Stimulated activated memory B cell treated with anti-CD40 and anti-IgM and Interleukin-4, amounts not matched to agents 10 μg/mL and 1 μg/mL and 100 μg/mL, for 72 hours (primary cell): ENCODE measurements around the gene CREB5.
A peak's percentile ranks its signal among the peaks of the same experiment; 100 is the strongest.

Experiments
- ATAC-seq: fragments of 150-1000 bp; cut with Tn5 transposase; 2 replicates; pipeline ENCODE4 v1.10.0; 2021
- H3K27ac Mint-ChIP-seq: one replicate; pipeline ENCODE4 v1.8.0; 2022; ENCODE audit warnings: mild to moderate bottlenecking, mixed read lengths
- H3K27me3 Mint-ChIP-seq: one replicate; pipeline ENCODE4 v1.8.0; 2022; ENCODE audit warnings: mixed read lengths
- H3K36me3 Mint-ChIP-seq: one replicate; pipeline ENCODE4 v1.8.0; 2022; ENCODE audit warnings: mixed read lengths
- H3K4me1 Mint-ChIP-seq: one replicate; pipeline ENCODE4 v1.8.0; 2022; ENCODE audit warnings: mixed read lengths
- H3K4me3 Mint-ChIP-seq: one replicate; pipeline ENCODE4 v1.8.0; 2022; ENCODE audit warnings: mild to moderate bottlenecking, moderate library complexity, mixed read lengths
- H3K9me3 Mint-ChIP-seq: one replicate; pipeline ENCODE4 v1.8.0; 2022; ENCODE audit warnings: mixed read lengths

The CREB5 gene

GRCh38 chr7:28660132-28660531, 247.8 kb downstream of the CREB5 start:
- no peak overlapping the region for H3K4me3 Mint-ChIP-seq
- H3K27me3 Mint-ChIP-seq, result peaks cover 34% of the 10 kb centered on the region
- no peaks in the 10 kb centered on the region for H3K4me1 Mint-ChIP-seq
- H3K9me3 Mint-ChIP-seq, result peaks cover 7% of the 10 kb centered on the region
- no peak overlapping the region for H3K27ac Mint-ChIP-seq
- H3K36me3 Mint-ChIP-seq, result peaks cover 13% of the 10 kb centered on the region
- ATAC-seq, result no peak

- Mint-ChIP-seq H3K36me3 (peaks cover 13% of the 10 kb centered on the region), H3K4me3 (no peak overlapping the region), H3K27ac (no peak overlapping the region), H3K9me3 (peaks cover 7% of the 10 kb centered on the region), H3K4me1 (no peaks in the 10 kb centered on the region), H3K27me3 (peaks cover 34% of the 10 kb centered on the region)
- no peak for ATAC-seq
Measured at GRCh38 chr7:28661826-28662595, 249.7 kb downstream of the CREB5 start.

GRCh38 chr7:28666154-28666553, 253.8 kb downstream of the CREB5 start:
- H3K4me3 Mint-ChIP-seq, result no peak overlapping the region
- H3K9me3 Mint-ChIP-seq, result peaks cover under 1% of the 10 kb centered on the region
- H3K27ac Mint-ChIP-seq, result no peak overlapping the region
- H3K4me1 Mint-ChIP-seq, result no peaks in the 10 kb centered on the region
- ATAC-seq, result no peak
- H3K27me3 Mint-ChIP-seq, result peaks cover 25% of the 10 kb centered on the region
- peaks cover 5% of the 10 kb centered on the region for H3K36me3 Mint-ChIP-seq

GRCh38 chr7:28668085-28668484, 255.8 kb downstream of the CREB5 start:
- H3K4me1 Mint-ChIP-seq, result no peaks in the 10 kb centered on the region
- no peak overlapping the region for H3K27ac Mint-ChIP-seq
- ATAC-seq, result no peak
- no peaks in the 10 kb centered on the region for H3K9me3 Mint-ChIP-seq
- H3K36me3 Mint-ChIP-seq, result no peaks in the 10 kb centered on the region
- no peak overlapping the region for H3K4me3 Mint-ChIP-seq
- peaks cover 17% of the 10 kb centered on the region for H3K27me3 Mint-ChIP-seq

GRCh38 chr7:28669330-28669729, 257.0 kb downstream of the CREB5 start:
- H3K9me3 Mint-ChIP-seq, result no peaks in the 10 kb centered on the region
- no peak for ATAC-seq
- H3K4me3 Mint-ChIP-seq, result no peak overlapping the region
- no peaks in the 10 kb centered on the region for H3K36me3 Mint-ChIP-seq
- peaks cover 6% of the 10 kb centered on the region for H3K27me3 Mint-ChIP-seq
- H3K4me1 Mint-ChIP-seq, result no peaks in the 10 kb centered on the region
- no peak overlapping the region for H3K27ac Mint-ChIP-seq

- H3K27me3 Mint-ChIP-seq, result no peaks in the 10 kb centered on the region
- no peak overlapping the region for H3K4me3 Mint-ChIP-seq
- no peak for ATAC-seq
- no peak overlapping the region for H3K27ac Mint-ChIP-seq
- H3K4me1 Mint-ChIP-seq, result no peaks in the 10 kb centered on the region
- no peaks in the 10 kb centered on the region for H3K9me3 Mint-ChIP-seq
- H3K36me3 Mint-ChIP-seq, result no peaks in the 10 kb centered on the region
Measured at GRCh38 chr7:28671526-28671925, 259.2 kb downstream of the CREB5 start.

GRCh38 chr7:28672397-28672797, 260.1 kb downstream of the CREB5 start:
- H3K4me1 Mint-ChIP-seq, result no peaks in the 10 kb centered on the region
- no peak overlapping the region for H3K4me3 Mint-ChIP-seq
- H3K9me3 Mint-ChIP-seq, result no peaks in the 10 kb centered on the region
- ATAC-seq, result no peak
- H3K36me3 Mint-ChIP-seq, result no peaks in the 10 kb centered on the region
- no peak overlapping the region for H3K27ac Mint-ChIP-seq
- no peaks in the 10 kb centered on the region for H3K27me3 Mint-ChIP-seq

- Mint-ChIP-seq H3K9me3 (no peaks in the 10 kb centered on the region), H3K27me3 (no peaks in the 10 kb centered on the region), H3K36me3 (no peaks in the 10 kb centered on the region), H3K4me1 (no peaks in the 10 kb centered on the region), H3K4me3 (no peak overlapping the region), H3K27ac (no peak overlapping the region)
- ATAC-seq, result no peak
Measured at GRCh38 chr7:28674359-28674782, 262.1 kb downstream of the CREB5 start.

GRCh38 chr7:28675429-28675828, 263.1 kb downstream of the CREB5 start:
- no peak for ATAC-seq
- Mint-ChIP-seq H3K4me1 (no peaks in the 10 kb centered on the region), H3K9me3 (no peaks in the 10 kb centered on the region), H3K27ac (no peak overlapping the region), H3K36me3 (no peaks in the 10 kb centered on the region), H3K4me3 (no peak overlapping the region), H3K27me3 (no peaks in the 10 kb centered on the region)

- Mint-ChIP-seq H3K4me3 (no peak overlapping the region), H3K36me3 (no peaks in the 10 kb centered on the region), H3K27ac (no peak overlapping the region), H3K4me1 (no peaks in the 10 kb centered on the region), H3K27me3 (peaks cover under 1% of the 10 kb centered on the region), H3K9me3 (no peaks in the 10 kb centered on the region)
- no peak for ATAC-seq
Measured at GRCh38 chr7:28677668-28678067, 265.4 kb downstream of the CREB5 start.

GRCh38 chr7:28678431-28678965, 266.2 kb downstream of the CREB5 start:
- no peaks in the 10 kb centered on the region for H3K9me3 Mint-ChIP-seq
- no peak for ATAC-seq
- H3K4me3 Mint-ChIP-seq, result no peak overlapping the region
- H3K4me1 Mint-ChIP-seq, result no peaks in the 10 kb centered on the region
- peaks cover 8% of the 10 kb centered on the region for H3K27me3 Mint-ChIP-seq
- no peak overlapping the region for H3K27ac Mint-ChIP-seq
- no peaks in the 10 kb centered on the region for H3K36me3 Mint-ChIP-seq

GRCh38 chr7:28681693-28682310, 269.5 kb downstream of the CREB5 start:
- Mint-ChIP-seq H3K9me3 (no peaks in the 10 kb centered on the region), H3K4me1 (no peaks in the 10 kb centered on the region), H3K27ac (no peak overlapping the region), H3K4me3 (no peak overlapping the region), H3K27me3 (peaks cover 8% of the 10 kb centered on the region), H3K36me3 (no peaks in the 10 kb centered on the region)
- ATAC-seq, result no peak

- H3K27ac Mint-ChIP-seq, result no peak overlapping the region
- no peaks in the 10 kb centered on the region for H3K9me3 Mint-ChIP-seq
- H3K4me3 Mint-ChIP-seq, result no peak overlapping the region
- ATAC-seq, result no peak
- no peaks in the 10 kb centered on the region for H3K4me1 Mint-ChIP-seq
- peaks cover 8% of the 10 kb centered on the region for H3K27me3 Mint-ChIP-seq
- H3K36me3 Mint-ChIP-seq, result no peaks in the 10 kb centered on the region
Measured at GRCh38 chr7:28682801-28683200, 270.5 kb downstream of the CREB5 start.

GRCh38 chr7:28684650-28685241, 272.4 kb downstream of the CREB5 start:
- peak; percentile 72 for ATAC-seq
- peak overlapping the region; percentile 67 for H3K4me3 Mint-ChIP-seq
- no peaks in the 10 kb centered on the region for H3K4me1 Mint-ChIP-seq
- no peaks in the 10 kb centered on the region for H3K36me3 Mint-ChIP-seq
- H3K27me3 Mint-ChIP-seq, result peaks cover 8% of the 10 kb centered on the region
- H3K27ac Mint-ChIP-seq, result no peak overlapping the region
- H3K9me3 Mint-ChIP-seq, result no peaks in the 10 kb centered on the region

- Mint-ChIP-seq H3K4me3 (no peak overlapping the region), H3K36me3 (no peaks in the 10 kb centered on the region), H3K9me3 (no peaks in the 10 kb centered on the region), H3K27me3 (peaks cover 8% of the 10 kb centered on the region), H3K27ac (no peak overlapping the region), H3K4me1 (no peaks in the 10 kb centered on the region)
- peak; percentile 56 for ATAC-seq
Measured at GRCh38 chr7:28685242-28685643, 272.9 kb downstream of the CREB5 start.
